Progenitor cell of endocrine pancreas (in vitro differentiated cells): ENCODE results near the gene ABHD17C. TPM values are rescaled to one million over a fixed set of nuclear protein-coding genes. Genes with fewer than 3 reads are reported as not detected.
"Not testable (repeated sequence)": the region's sequence is repeated elsewhere in the genome, so short reads cannot be mapped to it uniquely, and the experiment has no call there.

Source experiments
- DNase-seq: peaks from one replicate; pipeline ENCODE4 v3.0.0; 2021; ENCODE audit warnings: low spot score; ENCODE audit not compliant: unreplicated experiment
- H3K27ac Mint-ChIP-seq: 2 replicates; pipeline ENCODE4 v1.8.0; 2021; ENCODE audit warnings: mild to moderate bottlenecking, moderate library complexity, mixed read lengths
- H3K27me3 Mint-ChIP-seq: 2 replicates; pipeline ENCODE4 v1.8.0; 2021; ENCODE audit warnings: mixed read lengths
- H3K36me3 Mint-ChIP-seq: 2 replicates; pipeline ENCODE4 v1.8.0; 2022; ENCODE audit warnings: mixed read lengths; ENCODE audit not compliant: insufficient read depth
- H3K4me1 Mint-ChIP-seq: 2 replicates; pipeline ENCODE4 v1.8.0; 2021; ENCODE audit warnings: low read depth, mixed read lengths
- H3K4me3 Mint-ChIP-seq: 2 replicates; pipeline ENCODE4 v1.8.0; 2021; ENCODE audit warnings: low read depth, mild to moderate bottlenecking, moderate library complexity, mixed read lengths
- H3K9me3 Mint-ChIP-seq: 2 replicates; pipeline ENCODE4 v1.8.0; 2021; ENCODE audit warnings: low read depth, mixed read lengths
- CTCF ChIP-seq: fragments of 200-600 bp; sonication (generic); IDR thresholded peaks from one replicate; pipeline ENCODE4 v1.5.0; 2021; ENCODE audit warnings: antibody characterized with exemption, mild to moderate bottlenecking; ENCODE audit not compliant: unreplicated experiment
- total RNA-seq: library from RNA; stranded (reverse); gene quantifications from 2 replicates; pipeline ENCODE4 v1.2.1, GENCODE V29; 2021

Gene ABHD17C
- total RNA-seq, 1 donor from 2014 or later: 19.8 TPM

GRCh38 chr15:80758130-80758745 is 63.1 kb downstream of the ABHD17C start:
- peaks cover 9% of the 10 kb centered on the region for H3K4me1 Mint-ChIP-seq
- TF ChIP-seq CTCF: no peak
- no peaks in the 10 kb centered on the region for H3K27me3 Mint-ChIP-seq
- H3K36me3 Mint-ChIP-seq: peaks cover 3% of the 10 kb centered on the region
- no peak overlapping the region for H3K4me3 Mint-ChIP-seq
- no peaks in the 10 kb centered on the region for H3K9me3 Mint-ChIP-seq
- DNase-seq: no peak
- H3K27ac Mint-ChIP-seq: no peak overlapping the region

- no peak overlapping the region for H3K4me3 Mint-ChIP-seq
- no peak overlapping the region for H3K27ac Mint-ChIP-seq
- H3K27me3 Mint-ChIP-seq: no peaks in the 10 kb centered on the region
- no peaks in the 10 kb centered on the region for H3K36me3 Mint-ChIP-seq
- DNase-seq: no peak
- H3K4me1 Mint-ChIP-seq: peaks cover 13% of the 10 kb centered on the region
- H3K9me3 Mint-ChIP-seq: no peaks in the 10 kb centered on the region
- no peak for TF ChIP-seq CTCF
These were observed 65.8 kb downstream of the ABHD17C start for GRCh38 chr15:80760960-80761359.

DNA sequence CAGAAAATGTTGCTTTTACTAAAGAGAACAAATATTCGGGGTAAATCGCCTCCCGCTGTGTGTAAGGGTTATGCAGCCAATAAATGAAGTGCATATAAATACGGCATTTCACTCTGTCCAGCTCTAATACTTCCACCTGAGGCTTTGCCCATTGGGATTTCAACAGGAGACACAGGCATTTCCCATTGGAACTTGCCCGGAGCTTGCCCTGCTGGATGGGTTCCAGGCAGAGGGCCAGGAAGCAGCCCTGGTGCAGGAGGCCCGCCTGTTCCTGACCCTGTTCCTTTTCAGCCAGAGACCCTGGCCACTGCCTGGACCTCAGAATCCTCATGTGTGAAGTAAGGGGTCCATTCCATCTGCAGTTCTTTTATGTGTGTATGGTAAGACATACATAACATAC is 66.6 kb downstream of the ABHD17C start:
- H3K4me1 Mint-ChIP-seq: peaks cover 13% of the 10 kb centered on the region

GRCh38 chr15:80763235-80763634 is 68.1 kb downstream of the ABHD17C start:
- H3K4me1 Mint-ChIP-seq, H3K36me3 Mint-ChIP-seq, H3K27ac Mint-ChIP-seq, H3K4me3 Mint-ChIP-seq, H3K9me3 Mint-ChIP-seq, DNase-seq, H3K27me3 Mint-ChIP-seq: not testable (repeated sequence)

More for the DNA sequence above, 66.6 kb downstream of the ABHD17C start:
- H3K27ac Mint-ChIP-seq: no peak overlapping the region
- no peak for DNase-seq
- H3K4me3 Mint-ChIP-seq: no peak overlapping the region
- no peaks in the 10 kb centered on the region for H3K9me3 Mint-ChIP-seq
- no peak for TF ChIP-seq CTCF
- H3K36me3 Mint-ChIP-seq: no peaks in the 10 kb centered on the region
- H3K27me3 Mint-ChIP-seq: no peaks in the 10 kb centered on the region

- no peak for TF ChIP-seq CTCF
- no peak overlapping the region for H3K4me3 Mint-ChIP-seq
- H3K36me3 Mint-ChIP-seq: no peaks in the 10 kb centered on the region
- no peaks in the 10 kb centered on the region for H3K9me3 Mint-ChIP-seq
- H3K4me1 Mint-ChIP-seq: peaks cover 8% of the 10 kb centered on the region
- no peaks in the 10 kb centered on the region for H3K27me3 Mint-ChIP-seq
- no peak overlapping the region for H3K27ac Mint-ChIP-seq
- DNase-seq: no peak
These were observed 69.4 kb downstream of the ABHD17C start for GRCh38 chr15:80764535-80764934.

GRCh38 chr15:80766275-80766674 is 71.2 kb downstream of the ABHD17C start:
- TF ChIP-seq CTCF: no peak
- no peak overlapping the region for H3K27ac Mint-ChIP-seq
- no peaks in the 10 kb centered on the region for H3K9me3 Mint-ChIP-seq
- peaks cover 8% of the 10 kb centered on the region for H3K4me1 Mint-ChIP-seq
- no peak overlapping the region for H3K4me3 Mint-ChIP-seq
- DNase-seq: no peak
- no peaks in the 10 kb centered on the region for H3K27me3 Mint-ChIP-seq
- no peaks in the 10 kb centered on the region for H3K36me3 Mint-ChIP-seq
